K562 (cell line): ENCODE results near the gene CD84. TPM values are rescaled to one million over a fixed set of nuclear protein-coding genes. Genes with fewer than 3 reads are reported as not detected.
A peak's percentile ranks its signal among the peaks of the same experiment; 100 is the strongest.

Experiments
- ATAC-seq: fragments of 200-7000 bp; cut with Tn5 transposase; 3 replicates; pipeline ENCODE4 v1.9.1; 2020; ENCODE audit warnings: moderate library complexity
- BruUV-seq: library from RNA; stranded (reverse); fragments of 400-500 nt; replicated peaks from 2 replicates; lab custom pipeline; 2021; lab: Mats Ljungman, UMichigan
- CTCF ChIA-PET: fragments of 300-600 bp; formaldehyde crosslinking; extraction: SDS; loops from one replicate; lab custom pipeline; 2021; ENCODE audit warnings: low intra/inter-chr PET ratio; lab: Yijun Ruan, JAX
- POLR2A ChIA-PET: fragments of 300-600, 350-650 bp; sonication (Branson Sonifier 250); formaldehyde crosslinking; extraction: SDS; loops from one replicate; lab custom pipeline; 2021; ENCODE audit warnings: antibody characterized with exemption, inconsistent platforms; lab: Yijun Ruan, JAX
- DNase-seq, 4 experiments: peaks; one replicate each; pipeline versions ENCODE4 v3.0.0 to v3.0.0-alpha.2; 2011 to 2018; ENCODE audit warnings: low spot score in 3 of 4, mixed read lengths in 3 of 4; ENCODE audit errors: extremely low read depth in 1 of 4
- FAIRE-seq: peaks from 2 replicates; lab custom pipeline; 2011; peaks lifted over from hg19 to GRCh38; lab: Jason Lieb, UNC
- H2AFZ ChIP-seq: 2 replicates; pipeline ENCODE4 v1.6.0; 2011; ENCODE audit warnings: low read depth, low read length, control low read depth, inconsistent platforms
- H3K27ac ChIP-seq: fragments of 200-600 bp; 3 replicates; pipeline ENCODE4 v1.8.0; 2011; ENCODE audit warnings: low read depth, mild to moderate bottlenecking, control low read depth, inconsistent platforms, low read length, moderate library complexity, mixed read lengths; ENCODE audit errors: extremely low read depth
- H3K27me3 ChIP-seq, 2 experiments: fragments of 300-600 bp in 1 of 2; 2 replicates in 1 of 2; 3 replicates in 1 of 2; pipeline versions ENCODE4 v1.6.0 to v1.8.0; 2011; ENCODE audit warnings: inconsistent platforms in 2 of 2, low read length in 2 of 2, mild to moderate bottlenecking in 1 of 2, mixed read lengths in 1 of 2, moderate library complexity in 1 of 2; ENCODE audit not compliant: control insufficient read depth in 2 of 2, insufficient read depth in 2 of 2
- H3K36me3 ChIP-seq: fragments of 300-600 bp; 3 replicates; pipeline ENCODE4 v1.8.0; 2011; ENCODE audit warnings: mild to moderate bottlenecking, low read length, inconsistent platforms; ENCODE audit not compliant: control insufficient read depth, insufficient read depth
- H3K4me1 ChIP-seq, 2 experiments: fragments of 200-600 bp in 1 of 2; replicated peaks in 1 of 2; 2 replicates in 1 of 2; 3 replicates in 1 of 2; pipeline versions ENCODE4 v1.5.1 to v1.8.0; 2011; ENCODE audit warnings: inconsistent platforms in 2 of 2, low read length in 2 of 2, mild to moderate bottlenecking in 1 of 2, mixed read lengths in 1 of 2, moderate library complexity in 1 of 2; ENCODE audit not compliant: control insufficient read depth in 2 of 2, insufficient read depth in 2 of 2
- H3K4me2 ChIP-seq: 2 replicates; pipeline ENCODE4 v1.6.1; 2011; ENCODE audit warnings: low read length, control low read depth, inconsistent platforms, mixed read lengths; ENCODE audit not compliant: insufficient read depth
- H3K4me3 ChIP-seq: fragments of 200-600 bp; sonication (generic), shearing (Covaris generic); 2 replicates; pipeline ENCODE4 v1.5.1; 2016; ENCODE audit warnings: control low read depth, inconsistent platforms
- H3K79me2 ChIP-seq: fragments of 200-600 bp; 3 replicates; pipeline ENCODE4 v1.8.0; 2011; ENCODE audit warnings: low read length, inconsistent platforms; ENCODE audit not compliant: control insufficient read depth, insufficient read depth
- H3K9ac ChIP-seq, 2 experiments: 2 replicates each; pipeline versions ENCODE4 v1.6.0 to v1.6.1; 2011; ENCODE audit warnings: low read depth in 2 of 2, low read length in 2 of 2, control low read depth in 1 of 2, inconsistent platforms in 1 of 2, mild to moderate bottlenecking in 1 of 2, mixed read lengths in 1 of 2; ENCODE audit not compliant: insufficient read depth in 1 of 2
- H3K9me1 ChIP-seq: one replicate; pipeline ENCODE4 v1.6.0; 2011; ENCODE audit warnings: inconsistent platforms, mild to moderate bottlenecking, low read length, moderate library complexity; ENCODE audit not compliant: control insufficient read depth, insufficient read depth
- H3K9me3 ChIP-seq: replicated peaks from 2 replicates; pipeline ENCODE4 v1.5.1; 2011; ENCODE audit warnings: low read depth, low read length, inconsistent platforms; ENCODE audit not compliant: control insufficient read depth, insufficient read depth
- H4K20me1 ChIP-seq: replicated peaks from 2 replicates; pipeline ENCODE4 v1.6.1; 2011; ENCODE audit warnings: low read length, inconsistent platforms, mixed read lengths; ENCODE audit not compliant: control insufficient read depth, insufficient read depth
- C11orf30 ChIP-seq: fragments of 450-650 bp; IDR thresholded peaks from 2 replicates; pipeline ENCODE4 v1.6.1; 2016; ENCODE audit warnings: low read depth, mild to moderate bottlenecking
- CEBPB ChIP-seq: fragments of 450-650 bp; IDR thresholded peaks from 2 replicates; pipeline ENCODE4 v1.6.1; 2016; ENCODE audit warnings: missing genetic modification characterization, missing compliant biosample characterization
- HMG20A ChIP-seq: fragments of 450-650 bp; formaldehyde crosslinking; conservative IDR thresholded peaks from 2 replicates; pipeline ENCODE4 v1.4.0; 2020; ENCODE audit warnings: mild to moderate bottlenecking, mixed read lengths
- JUNB ChIP-seq: fragments of 450-650 bp; formaldehyde crosslinking; conservative IDR thresholded peaks from 2 replicates; pipeline ENCODE4 v1.4.0; 2020; ENCODE audit warnings: mild to moderate bottlenecking
- MCM2 ChIP-seq: fragments of 450-650 bp; IDR thresholded peaks from 2 replicates; pipeline ENCODE4 v1.6.1; 2017; ENCODE audit warnings: low read depth, mild to moderate bottlenecking
- ZNF583 ChIP-seq: fragments of 250-450 bp; sonication (Bioruptor Pico); IDR thresholded peaks from 2 replicates; pipeline ENCODE4 v1.4.0; 2020
- WGBS: fragments of 100-300 bp; shearing (Covaris generic); methylation state at CpG from one replicate; pipeline ENCODE4 v1.1.6; 2016; ENCODE audit warnings: low coverage, mixed read lengths; ENCODE audit not compliant: insufficient coverage; ENCODE audit errors: missing lambda C conversion rate; 5-methylcytosine and 5-hydroxymethylcytosine counted together
- in situ Hi-C: fragments of 300-500 bp; cut with MboI; formaldehyde crosslinking; loops from 4 replicates; pipeline ENCODE4 v1.15.0; 2018; ENCODE audit warnings: inconsistent platforms, mixed read lengths
- intact Hi-C: fragments of 100-400 bp; cut with micrococcal nuclease; formaldehyde crosslinking; loops from 2 replicates; pipeline ENCODE4 v1.14.2; 2022
- polyA plus RNA-seq, 8 experiments: library from polyadenylated mRNA; depleted of rRNA in 4 of 8; stranded (reverse) in 5 of 8; unstranded in 3 of 8; fragments of >200 nt; fragmentation: Nextera tagmentation in 2 of 8; fragmentation: Illumina TruSeq in 1 of 8; extraction: Ambion mirVana in 2 of 8; extraction: Trizol in 1 of 8; gene quantifications; 2 replicates each; pipeline versions ENCODE4 v1.2.1 to v1.2.3, GENCODE V29; 2011 to 2014; ENCODE audit warnings: inconsistent platforms in 1 of 8, missing spikeins in 1 of 8
- total RNA-seq, 7 experiments: library from RNA; depleted of rRNA in 6 of 7; stranded (reverse); fragments of >200 nt in 6 of 7; fragmentation: Illumina TruSeq in 2 of 7; extraction: Trizol in 2 of 7; gene quantifications; 2 replicates each; pipeline versions ENCODE4 v1.2.1 to v1.2.3, GENCODE V29; 2011 to 2021; ENCODE audit warnings: low replicate concordance in 1 of 7
- TF ChIP-seq, protein P1 (sequence below): sonication (generic); formaldehyde crosslinking; IDR thresholded peaks from 2 replicates; pipeline ENCODE4 v1.4.0; 2020; ENCODE audit warnings: mild to moderate bottlenecking, missing genetic modification reagents
- TF ChIP-seq, protein P2 (sequence below): fragments of 450-650 bp; IDR thresholded peaks from 2 replicates; pipeline ENCODE4 v1.6.1; 2017; ENCODE audit warnings: antibody characterized with exemption, mild to moderate bottlenecking
- TF ChIP-seq, protein P3 (sequence below), 2 experiments: IDR thresholded peaks in 1 of 2; conservative IDR thresholded peaks in 1 of 2; 2 replicates each; pipeline ENCODE4 v1.6.1; 2016; ENCODE audit warnings: low read depth in 2 of 2, mild to moderate bottlenecking in 1 of 2, missing compliant biosample characterization in 1 of 2, missing genetic modification characterization in 1 of 2, moderate library complexity in 1 of 2

Gene CD84
- total and polyA plus RNA-seq, 9 of the 15 experiments (the other 6 are each of a cell fraction or from before 2014, with no cell fraction given): 0.82 to 6.8 (median 2.0) TPM

DNA sequence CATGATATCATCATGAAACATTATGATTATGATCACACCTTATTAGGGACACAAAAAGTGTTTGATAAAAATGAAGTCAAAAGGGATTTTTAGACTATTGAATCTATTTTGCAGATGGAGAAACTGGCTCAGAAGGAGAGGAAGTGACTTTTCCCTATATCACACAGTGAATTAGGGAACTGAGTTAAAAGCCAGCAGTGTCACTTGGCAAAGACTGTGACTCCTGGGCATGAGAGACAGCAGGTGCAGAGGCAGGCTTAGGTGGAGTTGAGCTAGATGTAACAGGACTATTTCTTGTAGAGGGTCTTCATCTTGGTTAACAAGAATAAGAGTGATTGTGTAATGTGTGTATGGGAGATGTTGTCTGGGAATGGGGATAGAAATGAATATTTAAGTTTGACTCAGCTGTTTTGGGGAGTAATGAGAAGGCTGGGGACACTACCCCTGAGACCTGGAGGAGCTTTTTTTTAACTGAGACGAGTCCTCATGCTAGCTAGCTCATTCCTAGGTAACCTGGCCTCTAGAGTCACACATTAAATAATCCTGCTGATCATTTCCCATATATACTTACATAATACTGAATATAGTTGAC is 1.0 kb upstream of the CD84 start (continued):
- TF ChIP-seq C11orf30 (peak; percentile 62), CEBPB (peak; percentile 38), MCM2 (no peak), HMG20A (CRISPR knock-in tag) (no peak)
- TF ChIP-seq, protein P1, sequence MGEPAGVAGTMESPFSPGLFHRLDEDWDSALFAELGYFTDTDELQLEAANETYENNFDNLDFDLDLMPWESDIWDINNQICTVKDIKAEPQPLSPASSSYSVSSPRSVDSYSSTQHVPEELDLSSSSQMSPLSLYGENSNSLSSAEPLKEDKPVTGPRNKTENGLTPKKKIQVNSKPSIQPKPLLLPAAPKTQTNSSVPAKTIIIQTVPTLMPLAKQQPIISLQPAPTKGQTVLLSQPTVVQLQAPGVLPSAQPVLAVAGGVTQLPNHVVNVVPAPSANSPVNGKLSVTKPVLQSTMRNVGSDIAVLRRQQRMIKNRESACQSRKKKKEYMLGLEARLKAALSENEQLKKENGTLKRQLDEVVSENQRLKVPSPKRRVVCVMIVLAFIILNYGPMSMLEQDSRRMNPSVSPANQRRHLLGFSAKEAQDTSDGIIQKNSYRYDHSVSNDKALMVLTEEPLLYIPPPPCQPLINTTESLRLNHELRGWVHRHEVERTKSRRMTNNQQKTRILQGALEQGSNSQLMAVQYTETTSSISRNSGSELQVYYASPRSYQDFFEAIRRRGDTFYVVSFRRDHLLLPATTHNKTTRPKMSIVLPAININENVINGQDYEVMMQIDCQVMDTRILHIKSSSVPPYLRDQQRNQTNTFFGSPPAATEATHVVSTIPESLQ (CRISPR knock-in tag): no peak
- TF ChIP-seq, all 486 proteins: peak for 5

DNA sequence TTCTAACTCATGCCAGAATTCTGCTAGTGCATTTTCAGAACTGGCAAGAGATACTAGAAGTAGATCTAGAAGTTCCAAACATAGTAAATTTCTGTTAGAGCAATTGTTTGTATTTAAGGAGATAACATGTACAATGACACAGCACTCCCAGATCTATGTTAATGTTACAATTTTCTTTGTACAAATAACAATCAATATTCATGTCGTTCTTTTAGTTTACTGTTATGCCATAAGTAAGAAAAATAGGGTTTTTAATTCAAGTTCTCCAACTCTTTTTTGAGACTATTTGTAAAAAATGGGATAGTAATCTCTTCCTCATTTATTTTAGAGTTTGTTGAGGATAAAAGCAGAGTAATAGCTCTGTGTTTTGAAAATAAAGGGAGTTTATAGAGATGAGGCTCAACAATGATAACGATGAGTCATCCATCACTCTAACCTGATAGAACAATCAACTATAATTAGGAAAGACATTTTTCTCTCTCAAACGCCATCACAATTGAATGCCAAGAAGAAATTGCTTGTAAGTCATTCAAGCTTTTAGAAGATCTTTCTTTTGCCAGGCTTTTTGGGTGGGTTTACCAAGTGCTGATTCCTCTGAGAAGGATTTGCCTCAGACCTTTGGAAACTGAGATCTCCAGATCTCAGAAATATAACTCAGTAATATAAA is 638 bp downstream of the CD84 start:
- H3K9me3 ChIP-seq: no peaks in the 10 kb centered on the region
- H3K79me2 ChIP-seq: no peaks in the 10 kb centered on the region
- no peaks in the 10 kb centered on the region for H4K20me1 ChIP-seq
- H2AFZ ChIP-seq: peak overlapping the region; percentile 97
- no peaks in the 10 kb centered on the region for H3K9me1 ChIP-seq
- H3K4me2 ChIP-seq: peak overlapping the region; percentile 75
- H3K27me3 ChIP-seq: no peaks in the 10 kb centered on the region
- ChIA-PET CTCF (no interaction called here), POLR2A (interaction anchor here (0.6 to 1.9 kb wide), 4 partner anchors 8 to 328 kb away, joined by 3 to 6 read pairs (median 4); no protein-coding TSS in a partner anchor)
- H3K9ac ChIP-seq: peak overlapping the region in 1 of 2 experiments; percentile 67; a peak in 2 of 4 replicates
- in situ Hi-C loops: no loop called here
- TSS peak; percentile 73 for BruUV-seq
- peak overlapping the region; percentile 85 for H3K27ac ChIP-seq
- ATAC-seq (0 out of 3 replicates have a peak, but pooled peaks have one; percentile 8), FAIRE-seq (peak; percentile 48), DNase-seq (peak in 1 of 4 experiments; percentile 25)
- WGBS: 5% methylated on average over 3 of the region's 3 CpGs
- peak overlapping the region; percentile 5; the same call in 1 of the 2 replicates for H3K4me3 ChIP-seq
- intact Hi-C loops: no loop called here
- peaks cover 3 to 73% of the 10 kb centered on the region in 2 experiments; a peak in 4 of 5 replicates for H3K4me1 ChIP-seq
- no peaks in the 10 kb centered on the region for H3K36me3 ChIP-seq
- TF ChIP-seq, protein P2, sequence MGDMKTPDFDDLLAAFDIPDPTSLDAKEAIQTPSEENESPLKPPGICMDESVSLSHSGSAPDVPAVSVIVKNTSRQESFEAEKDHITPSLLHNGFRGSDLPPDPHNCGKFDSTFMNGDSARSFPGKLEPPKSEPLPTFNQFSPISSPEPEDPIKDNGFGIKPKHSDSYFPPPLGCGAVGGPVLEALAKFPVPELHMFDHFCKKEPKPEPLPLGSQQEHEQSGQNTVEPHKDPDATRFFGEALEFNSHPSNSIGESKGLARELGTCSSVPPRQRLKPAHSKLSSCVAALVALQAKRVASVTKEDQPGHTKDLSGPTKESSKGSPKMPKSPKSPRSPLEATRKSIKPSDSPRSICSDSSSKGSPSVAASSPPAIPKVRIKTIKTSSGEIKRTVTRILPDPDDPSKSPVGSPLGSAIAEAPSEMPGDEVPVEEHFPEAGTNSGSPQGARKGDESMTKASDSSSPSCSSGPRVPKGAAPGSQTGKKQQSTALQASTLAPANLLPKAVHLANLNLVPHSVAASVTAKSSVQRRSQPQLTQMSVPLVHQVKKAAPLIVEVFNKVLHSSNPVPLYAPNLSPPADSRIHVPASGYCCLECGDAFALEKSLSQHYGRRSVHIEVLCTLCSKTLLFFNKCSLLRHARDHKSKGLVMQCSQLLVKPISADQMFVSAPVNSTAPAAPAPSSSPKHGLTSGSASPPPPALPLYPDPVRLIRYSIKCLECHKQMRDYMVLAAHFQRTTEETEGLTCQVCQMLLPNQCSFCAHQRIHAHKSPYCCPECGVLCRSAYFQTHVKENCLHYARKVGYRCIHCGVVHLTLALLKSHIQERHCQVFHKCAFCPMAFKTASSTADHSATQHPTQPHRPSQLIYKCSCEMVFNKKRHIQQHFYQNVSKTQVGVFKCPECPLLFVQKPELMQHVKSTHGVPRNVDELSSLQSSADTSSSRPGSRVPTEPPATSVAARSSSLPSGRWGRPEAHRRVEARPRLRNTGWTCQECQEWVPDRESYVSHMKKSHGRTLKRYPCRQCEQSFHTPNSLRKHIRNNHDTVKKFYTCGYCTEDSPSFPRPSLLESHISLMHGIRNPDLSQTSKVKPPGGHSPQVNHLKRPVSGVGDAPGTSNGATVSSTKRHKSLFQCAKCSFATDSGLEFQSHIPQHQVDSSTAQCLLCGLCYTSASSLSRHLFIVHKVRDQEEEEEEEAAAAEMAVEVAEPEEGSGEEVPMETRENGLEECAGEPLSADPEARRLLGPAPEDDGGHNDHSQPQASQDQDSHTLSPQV: peak; percentile 63
- TF ChIP-seq ZNF583 (CRISPR knock-in tag) (no peak), JUNB (CRISPR knock-in tag) (peak; percentile 67; the same call in 1 of the 2 replicates)
- TF ChIP-seq, protein P3, sequence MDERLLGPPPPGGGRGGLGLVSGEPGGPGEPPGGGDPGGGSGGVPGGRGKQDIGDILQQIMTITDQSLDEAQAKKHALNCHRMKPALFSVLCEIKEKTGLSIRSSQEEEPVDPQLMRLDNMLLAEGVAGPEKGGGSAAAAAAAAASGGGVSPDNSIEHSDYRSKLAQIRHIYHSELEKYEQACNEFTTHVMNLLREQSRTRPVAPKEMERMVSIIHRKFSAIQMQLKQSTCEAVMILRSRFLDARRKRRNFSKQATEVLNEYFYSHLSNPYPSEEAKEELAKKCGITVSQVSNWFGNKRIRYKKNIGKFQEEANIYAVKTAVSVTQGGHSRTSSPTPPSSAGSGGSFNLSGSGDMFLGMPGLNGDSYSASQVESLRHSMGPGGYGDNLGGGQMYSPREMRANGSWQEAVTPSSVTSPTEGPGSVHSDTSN (CRISPR knock-in tag; IDR thresholded peaks at IDR 0.05; ENCODE audit: low read depth): no peak
- TF ChIP-seq, protein P3 (tag; conservative IDR thresholded peaks at IDR 0.05; ENCODE audit: low read depth): peak; percentile 49; the same call in 1 of the 2 replicates
